ENCODE results near the gene EXOSC9.

Gene EXOSC9

GRCh38 chr4:121788896-121789295 is 12.2 kb upstream of the EXOSC9 start:
- no peak for DNase-seq (ENCODE audit: low read depth in 2 of 2)

- DNase-seq (ENCODE audit: low read depth in 2 of 2): no peak
These were observed 11.7 kb upstream of the EXOSC9 start for GRCh38 chr4:121789455-121789854.

GRCh38 chr4:121789960-121790829 is 10.9 kb upstream of the EXOSC9 start:
- no peak for DNase-seq (ENCODE audit: low read depth in 2 of 2)

- no peak for DNase-seq (ENCODE audit: low read depth in 2 of 2)
These were observed 10.1 kb upstream of the EXOSC9 start for GRCh38 chr4:121790976-121791375.

- DNase-seq (ENCODE audit: low read depth in 2 of 2): no peak
These were observed 9.6 kb upstream of the EXOSC9 start for GRCh38 chr4:121791481-121791880.

- no peak for DNase-seq (ENCODE audit: low read depth in 2 of 2)
These were observed 8.2 kb upstream of the EXOSC9 start for GRCh38 chr4:121792966-121793365.

DNA sequence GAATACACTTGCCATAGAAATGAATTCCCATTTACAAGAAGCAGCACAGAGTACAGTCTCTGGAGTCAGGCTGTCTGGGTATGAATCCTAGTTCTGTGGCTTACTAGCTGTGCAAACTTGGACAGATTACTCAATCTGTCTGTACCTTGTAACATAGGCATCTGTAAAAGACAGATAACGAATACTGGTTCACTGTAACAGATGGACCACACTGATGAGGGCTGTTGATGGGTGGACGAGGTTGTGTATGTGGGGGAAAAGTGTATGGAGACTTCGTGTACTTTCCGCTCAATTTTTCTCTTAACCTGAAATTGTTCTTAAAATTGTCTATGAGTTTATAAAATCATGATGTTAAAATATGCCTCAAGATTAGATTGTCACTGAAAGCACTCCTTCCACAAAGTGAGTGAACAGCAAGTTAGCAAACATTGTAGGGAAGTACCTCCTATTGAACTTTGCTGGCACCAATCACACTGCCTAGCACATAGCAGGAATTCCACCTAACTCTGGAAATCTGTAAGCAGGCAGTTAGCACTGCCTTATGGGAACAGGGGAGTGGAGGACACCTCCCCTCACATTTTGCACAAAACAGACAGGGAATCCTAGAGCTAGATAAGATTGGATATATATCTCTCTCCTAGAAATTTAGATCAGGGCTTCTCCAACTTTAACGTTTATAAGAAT is 6.5 kb upstream of the EXOSC9 start:
- no peak for DNase-seq (ENCODE audit: low read depth in 2 of 2)

DNA sequence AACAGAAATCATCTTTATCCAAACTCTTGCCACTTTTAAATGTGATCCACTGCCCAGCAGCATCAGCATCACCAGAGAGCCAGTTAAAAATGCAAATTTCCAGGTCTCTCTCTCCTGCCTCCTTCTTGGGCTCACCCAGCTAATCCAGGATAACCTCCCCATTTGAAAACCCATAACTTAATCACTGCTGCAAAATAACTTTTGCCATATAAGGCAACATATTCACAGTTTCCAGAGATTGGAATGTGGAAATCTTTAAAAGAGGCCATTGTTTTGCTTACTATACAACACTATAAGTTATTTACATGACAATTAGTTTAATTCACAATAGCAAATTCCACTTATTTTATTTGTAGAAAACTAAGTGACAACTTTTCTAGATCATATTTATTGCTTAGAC is 4.8 kb upstream of the EXOSC9 start:
- DNase-seq (ENCODE audit: low read depth in 2 of 2): no peak

GRCh38 chr4:121799208-121799823 is 1.8 kb upstream of the EXOSC9 start:
- DNase-seq (ENCODE audit: low read depth in 2 of 2): no peak

- DNase-seq (ENCODE audit: low read depth in 2 of 2): no peak
These were observed 1.1 kb upstream of the EXOSC9 start for GRCh38 chr4:121799867-121800501.

- no peak for DNase-seq (ENCODE audit: low read depth in 2 of 2)
These were observed 524 bp upstream of the EXOSC9 start for GRCh38 chr4:121800638-121800960.

DNA sequence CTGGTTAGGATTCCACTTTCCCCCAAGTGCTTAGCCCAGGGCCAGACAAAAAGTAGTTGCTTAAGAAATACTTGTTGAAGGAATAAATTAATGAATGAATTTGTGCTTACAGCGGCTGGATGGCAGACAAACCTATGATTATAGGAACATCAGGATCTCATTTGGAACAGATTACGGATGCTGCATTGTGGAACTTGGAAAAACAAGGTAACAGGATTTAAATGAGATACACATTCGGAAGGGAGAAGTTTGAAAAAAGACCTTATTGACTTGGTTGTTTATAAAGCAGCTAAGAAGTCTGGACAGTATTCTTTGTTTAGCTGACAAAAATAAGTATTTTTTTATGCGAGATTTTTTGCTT is 572 bp downstream of the EXOSC9 start:
- DNase-seq (ENCODE audit: low read depth in 2 of 2): no peak

- DNase-seq (ENCODE audit: low read depth in 2 of 2): no peak
These were observed 5.3 kb downstream of the EXOSC9 start for GRCh38 chr4:121806411-121806810.

DNA sequence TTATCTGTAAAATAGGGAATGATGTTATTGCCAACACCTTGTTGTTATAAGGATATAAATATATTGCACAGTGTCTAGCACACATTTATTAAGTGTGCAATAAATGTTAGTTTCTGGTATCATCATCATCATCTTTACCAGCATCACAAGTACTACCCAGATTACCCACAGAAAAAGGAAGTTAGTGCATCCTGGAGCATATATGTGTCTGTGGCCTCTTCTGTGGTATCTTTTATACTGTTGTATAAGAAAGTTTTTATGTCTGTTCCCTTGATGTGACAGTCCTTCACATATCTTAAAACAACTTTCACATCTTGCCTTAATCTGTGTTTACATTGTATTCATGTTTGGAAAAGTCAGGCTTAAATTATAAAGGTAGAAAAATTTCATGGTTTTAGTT is 10.0 kb downstream of the EXOSC9 start:
- no peak for DNase-seq (ENCODE audit: low read depth in 2 of 2)

- no peak for DNase-seq (ENCODE audit: low read depth in 2 of 2)
These were observed 13.6 kb downstream of the EXOSC9 start for GRCh38 chr4:121814756-121815155.

- DNase-seq (ENCODE audit: low read depth in 2 of 2): no peak
These were observed 15.9 kb downstream of the EXOSC9 start for GRCh38 chr4:121817006-121817405.

GRCh38 chr4:121817701-121818100 is 16.6 kb downstream of the EXOSC9 start:
- no peak for DNase-seq (ENCODE audit: low read depth in 2 of 2)

- DNase-seq (ENCODE audit: low read depth in 2 of 2): no peak
These were observed 17.1 kb downstream of the EXOSC9 start for GRCh38 chr4:121818215-121818614.

GRCh38 chr4:121819216-121819965 is 18.3 kb downstream of the EXOSC9 start:
- DNase-seq (ENCODE audit: low read depth in 2 of 2): no peak

DNA sequence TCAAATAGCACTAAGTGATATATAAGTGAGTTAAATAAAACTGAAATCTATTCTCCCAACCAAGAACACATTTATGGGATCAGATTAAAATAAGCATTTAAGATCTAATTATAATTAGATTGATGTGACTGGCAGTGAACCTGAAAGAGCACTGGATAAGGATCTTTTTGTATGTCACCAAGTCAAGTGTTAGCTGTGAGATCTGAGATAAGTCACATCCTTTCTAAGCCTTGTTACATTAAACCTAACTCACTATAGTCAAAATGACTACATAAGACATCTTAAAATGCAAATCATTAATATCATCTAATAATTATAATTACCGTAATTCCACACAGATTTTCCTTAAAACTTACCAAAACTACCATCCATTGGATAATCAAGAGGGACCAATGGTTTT is 20.9 kb downstream of the EXOSC9 start:
- DNase-seq (ENCODE audit: low read depth in 2 of 2): no peak

DNA sequence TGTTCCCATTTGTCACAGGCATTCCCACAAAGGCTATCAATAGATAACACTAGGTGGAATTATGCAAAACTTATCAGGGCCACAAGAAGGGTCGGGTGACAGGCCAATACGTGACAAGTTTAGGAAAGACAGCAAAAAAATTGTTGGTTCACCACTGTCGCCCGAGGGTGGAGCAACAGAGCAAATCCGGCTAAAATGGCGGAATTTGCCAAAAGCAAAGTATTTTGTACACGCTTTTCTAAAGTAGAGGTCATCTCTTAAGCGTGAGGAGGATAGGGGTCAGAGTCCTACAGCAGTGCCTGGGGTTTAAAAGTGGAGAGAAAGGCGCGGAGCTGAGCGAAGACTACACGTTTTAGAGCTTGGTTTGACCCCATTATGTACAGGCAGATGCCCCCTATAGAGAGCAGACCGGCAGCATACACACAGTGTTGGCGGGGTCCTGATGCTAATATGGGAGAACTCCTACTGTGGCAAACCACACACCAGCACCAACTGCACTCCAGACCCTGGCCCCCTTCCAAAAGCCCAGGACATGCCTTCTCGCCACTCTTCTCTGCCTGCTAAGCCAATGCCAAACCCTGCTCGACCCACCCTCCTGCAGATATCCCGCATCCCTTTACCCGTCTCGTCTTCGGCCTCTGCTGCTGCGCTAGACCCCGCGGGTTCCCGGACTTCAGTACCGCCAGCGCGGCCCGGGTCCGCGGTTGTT is 21.8 kb downstream of the EXOSC9 start:
- peak; percentile 18 to 25 for DNase-seq (ENCODE audit: low read depth in 2 of 2)
